ENCODE data around the gene GZMA.

Gene GZMA

GRCh38 chr5:55136521-55136920 lies 34.1 kb downstream of the GZMA start:
- in situ Hi-C loops (cut with HindIII; ENCODE audit: low sequenced_read_pairs): loop anchor here (25.0 kb wide), 1 partner anchor 199 kb away; no protein-coding TSS in a partner anchor
- DNase-seq (ENCODE audit: low read depth): peak; percentile 13
- TF ChIP-seq, protein P1, sequence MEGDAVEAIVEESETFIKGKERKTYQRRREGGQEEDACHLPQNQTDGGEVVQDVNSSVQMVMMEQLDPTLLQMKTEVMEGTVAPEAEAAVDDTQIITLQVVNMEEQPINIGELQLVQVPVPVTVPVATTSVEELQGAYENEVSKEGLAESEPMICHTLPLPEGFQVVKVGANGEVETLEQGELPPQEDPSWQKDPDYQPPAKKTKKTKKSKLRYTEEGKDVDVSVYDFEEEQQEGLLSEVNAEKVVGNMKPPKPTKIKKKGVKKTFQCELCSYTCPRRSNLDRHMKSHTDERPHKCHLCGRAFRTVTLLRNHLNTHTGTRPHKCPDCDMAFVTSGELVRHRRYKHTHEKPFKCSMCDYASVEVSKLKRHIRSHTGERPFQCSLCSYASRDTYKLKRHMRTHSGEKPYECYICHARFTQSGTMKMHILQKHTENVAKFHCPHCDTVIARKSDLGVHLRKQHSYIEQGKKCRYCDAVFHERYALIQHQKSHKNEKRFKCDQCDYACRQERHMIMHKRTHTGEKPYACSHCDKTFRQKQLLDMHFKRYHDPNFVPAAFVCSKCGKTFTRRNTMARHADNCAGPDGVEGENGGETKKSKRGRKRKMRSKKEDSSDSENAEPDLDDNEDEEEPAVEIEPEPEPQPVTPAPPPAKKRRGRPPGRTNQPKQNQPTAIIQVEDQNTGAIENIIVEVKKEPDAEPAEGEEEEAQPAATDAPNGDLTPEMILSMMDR (IDR thresholded peaks at IDR 0.05; ENCODE audit: low read depth, low read length, missing control alignments): no peak
- no peak overlapping the region for H3K4me3 ChIP-seq (ENCODE audit: low read depth, low read length)

GRCh38 chr5:55140908-55141665 lies 38.6 kb downstream of the GZMA start:
- TF ChIP-seq, protein P1 (IDR thresholded peaks at IDR 0.05; ENCODE audit: low read depth, low read length, missing control alignments): no peak
- DNase-seq (ENCODE audit: low read depth): no peak
- in situ Hi-C loops (cut with HindIII; ENCODE audit: low sequenced_read_pairs): loop anchor here (25.0 kb wide), 1 partner anchor 204 kb away; no protein-coding TSS in a partner anchor
- no peak overlapping the region for H3K4me3 ChIP-seq (ENCODE audit: low read depth, low read length)

GRCh38 chr5:55141945-55142690 lies 39.7 kb downstream of the GZMA start:
- H3K4me3 ChIP-seq (ENCODE audit: low read depth, low read length): no peak overlapping the region
- DNase-seq (ENCODE audit: low read depth): no peak
- in situ Hi-C loops (cut with HindIII; ENCODE audit: low sequenced_read_pairs): loop anchor here (25.0 kb wide), 1 partner anchor 205 kb away; no protein-coding TSS in a partner anchor
- TF ChIP-seq, protein P1 (IDR thresholded peaks at IDR 0.05; ENCODE audit: low read depth, low read length, missing control alignments): no peak

DNA sequence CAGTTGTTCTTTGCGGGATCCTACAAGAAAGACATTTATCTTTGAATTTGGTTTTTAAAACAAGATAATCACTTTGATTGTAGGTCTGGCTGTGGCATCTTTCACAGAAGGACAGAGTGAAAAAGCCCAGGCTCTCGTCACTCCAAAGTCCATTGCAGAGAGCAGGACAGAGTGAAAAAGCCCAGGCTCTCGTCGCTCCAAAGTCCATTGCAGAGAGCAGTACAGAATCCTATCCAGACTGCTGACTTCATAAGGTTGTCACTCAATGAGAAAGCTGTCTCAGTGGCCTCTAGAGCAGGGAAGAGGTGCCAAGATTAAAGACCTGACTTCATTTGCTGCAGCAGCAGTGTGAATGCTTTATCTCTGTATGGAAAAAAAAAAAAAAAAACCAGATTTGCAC lies 41.2 kb downstream of the GZMA start:
- in situ Hi-C loops (cut with HindIII; ENCODE audit: low sequenced_read_pairs): loop anchor here (25.0 kb wide), 1 partner anchor 206 kb away; no protein-coding TSS in a partner anchor
- H3K4me3 ChIP-seq (ENCODE audit: low read depth, low read length): no peak overlapping the region
- no peak for DNase-seq (ENCODE audit: low read depth)
- TF ChIP-seq, protein P1 (IDR thresholded peaks at IDR 0.05; ENCODE audit: low read depth, low read length, missing control alignments): no peak

GRCh38 chr5:55146080-55146479 lies 43.6 kb downstream of the GZMA start:
- TF ChIP-seq, protein P1 (IDR thresholded peaks at IDR 0.05; ENCODE audit: low read depth, low read length, missing control alignments): no peak
- in situ Hi-C loops (cut with HindIII; ENCODE audit: low sequenced_read_pairs): loop anchor here (25.0 kb wide), 1 partner anchor 209 kb away; no protein-coding TSS in a partner anchor
- H3K4me3 ChIP-seq (ENCODE audit: low read depth, low read length): no peak overlapping the region
- DNase-seq (ENCODE audit: low read depth): no peak

GRCh38 chr5:55146543-55147151 lies 44.2 kb downstream of the GZMA start:
- TF ChIP-seq, protein P1 (IDR thresholded peaks at IDR 0.05; ENCODE audit: low read depth, low read length, missing control alignments): peak; percentile 96
- no peak overlapping the region for H3K4me3 ChIP-seq (ENCODE audit: low read depth, low read length)
- peak; percentile 73 for DNase-seq (ENCODE audit: low read depth)
- in situ Hi-C loops (cut with HindIII; ENCODE audit: low sequenced_read_pairs): loop anchor here (25.0 kb wide), 1 partner anchor 209 kb away; no protein-coding TSS in a partner anchor
